Choroid plexus epithelial cell (primary cell): ENCODE measurements around the gene LIMS2.

ENCODE experiments used
- DNase-seq: peaks from one replicate; pipeline ENCODE4 v3.0.0-alpha.2; 2010; ENCODE audit warnings: low read depth
- H3K4me3 ChIP-seq: 2 replicates; pipeline ENCODE4 v1.5.1; 2011; ENCODE audit warnings: low read depth, mild to moderate bottlenecking, control low read depth, low read length, moderate library complexity
- CTCF ChIP-seq: conservative IDR thresholded peaks from 2 replicates; pipeline ENCODE4 v1.5.1; 2011; ENCODE audit warnings: low read depth, mild to moderate bottlenecking, control low read depth, inconsistent platforms, low read length, moderate library complexity

LIMS2 gene

GRCh38 chr2:127680706-127681287 lies 5.5 kb upstream of the LIMS2 start:
- no peak for TF ChIP-seq CTCF
- no peak overlapping the region for H3K4me3 ChIP-seq
- no peak for DNase-seq

- H3K4me3 ChIP-seq: no peak overlapping the region
- DNase-seq: no peak
- TF ChIP-seq CTCF: no peak
Observed at GRCh38 chr2:127679680-127680361, 4.5 kb upstream of the LIMS2 start.

- TF ChIP-seq CTCF: no peak
- DNase-seq: no peak
- no peak overlapping the region for H3K4me3 ChIP-seq
Observed at GRCh38 chr2:127678991-127679390, 3.7 kb upstream of the LIMS2 start.

- DNase-seq: no peak
- TF ChIP-seq CTCF: no peak
Observed at GRCh38 chr2:127678531-127678930, 3.2 kb upstream of the LIMS2 start.

GRCh38 chr2:127676906-127677305 lies 1.6 kb upstream of the LIMS2 start:
- DNase-seq: no peak
- no peak for TF ChIP-seq CTCF
- H3K4me3 ChIP-seq: no peak overlapping the region

More at GRCh38 chr2:127678531-127678930, 3.2 kb upstream of the LIMS2 start:
- no peak overlapping the region for H3K4me3 ChIP-seq

GRCh38 chr2:127674241-127675209 lies 805 bp downstream of the LIMS2 start:
- DNase-seq: no peak
- H3K4me3 ChIP-seq: peak overlapping the region; percentile 43

More at GRCh38 chr2:127674241-127675209, 805 bp downstream of the LIMS2 start:
- TF ChIP-seq CTCF: no peak
